Neuronal stem cell (in vitro differentiated cells): Measurements from ENCODE around the gene MKNK1.

Experiments
- DNase-seq: peaks from one replicate; pipeline ENCODE4 v3.0.0-alpha.2; 2013; ENCODE audit warnings: low spot score
- H2AFZ ChIP-seq: one replicate; pipeline ENCODE4 v1.6.1; 2013; ENCODE audit warnings: mild to moderate bottlenecking, low read length, inconsistent platforms
- H2AK5ac ChIP-seq: 2 replicates; pipeline ENCODE4 v1.6.1; 2013; ENCODE audit warnings: low read depth, mild to moderate bottlenecking, inconsistent platforms, low read length, moderate library complexity, mixed read lengths
- H2BK120ac ChIP-seq: 2 replicates; pipeline ENCODE4 v1.6.1; 2013; ENCODE audit warnings: low read depth, mild to moderate bottlenecking, inconsistent platforms, low read length, moderate library complexity, mixed read lengths
- H2BK12ac ChIP-seq: one replicate; pipeline ENCODE4 v1.6.1; 2013; ENCODE audit warnings: low read length, inconsistent platforms
- H2BK15ac ChIP-seq: 2 replicates; pipeline ENCODE4 v1.6.1; 2013; ENCODE audit warnings: mild to moderate bottlenecking, low read length, inconsistent platforms, mixed read lengths
- H2BK5ac ChIP-seq: one replicate; pipeline ENCODE4 v1.6.1; 2013; ENCODE audit warnings: inconsistent platforms, mild to moderate bottlenecking, low read length, moderate library complexity
- H3K14ac ChIP-seq: one replicate; pipeline ENCODE4 v1.6.1; 2013; ENCODE audit warnings: low read length, inconsistent platforms
- H3K18ac ChIP-seq: 2 replicates; pipeline ENCODE4 v1.6.1; 2013; ENCODE audit warnings: low read length, inconsistent platforms
- H3K23ac ChIP-seq: 2 replicates; pipeline ENCODE4 v1.6.1; 2013; ENCODE audit warnings: low read depth, mild to moderate bottlenecking, mixed read lengths, low read length, inconsistent platforms; ENCODE audit not compliant: poor library complexity
- H3K27ac ChIP-seq: replicated peaks from 3 replicates; pipeline ENCODE4 v1.5.1; 2013; ENCODE audit warnings: low read length, inconsistent platforms
- H3K27me3 ChIP-seq, 3 experiments: 2 replicates each; pipeline ENCODE4 v1.6.1; 2013; ENCODE audit warnings: low read length in 3 of 3, mild to moderate bottlenecking in 2 of 3, inconsistent platforms in 1 of 3, low read depth in 1 of 3, mixed read lengths in 1 of 3, moderate library complexity in 1 of 3; ENCODE audit not compliant: control insufficient read depth in 3 of 3, insufficient read depth in 3 of 3
- H3K36me3 ChIP-seq, 2 donors: replicated peaks in 1 of 2; 2 replicates each; pipeline ENCODE4 v1.6.1; 2013; ENCODE audit warnings: low read length in 2 of 2; ENCODE audit not compliant: control insufficient read depth in 2 of 2, insufficient read depth in 2 of 2
- H3K4ac ChIP-seq: 2 replicates; pipeline ENCODE4 v1.6.1; 2013; ENCODE audit warnings: inconsistent platforms, mild to moderate bottlenecking, low read length, moderate library complexity
- H3K4me1 ChIP-seq, 2 donors: 1 replicate in 1 of 2; 2 replicates in 1 of 2; pipeline ENCODE4 v1.6.1; 2013; ENCODE audit warnings: low read length in 2 of 2, low read depth in 1 of 2; ENCODE audit not compliant: control insufficient read depth in 2 of 2, insufficient read depth in 1 of 2
- H3K4me2 ChIP-seq: one replicate; pipeline ENCODE4 v1.6.1; 2013; ENCODE audit warnings: mild to moderate bottlenecking, low read length, inconsistent platforms; ENCODE audit not compliant: insufficient read depth, poor library complexity, severe bottlenecking
- H3K4me3 ChIP-seq, 2 donors: 2 replicates each; pipeline ENCODE4 v1.5.1; 2013; ENCODE audit warnings: low read length in 2 of 2, mild to moderate bottlenecking in 2 of 2, inconsistent platforms in 1 of 2, moderate library complexity in 1 of 2
- H3K79me1 ChIP-seq: one replicate; pipeline ENCODE4 v1.6.1; 2013; ENCODE audit warnings: low read depth, mild to moderate bottlenecking, inconsistent platforms, low read length, moderate library complexity
- H3K9ac ChIP-seq: one replicate; pipeline ENCODE4 v1.6.1; 2013; ENCODE audit warnings: mild to moderate bottlenecking, low read depth, low read length, inconsistent platforms; ENCODE audit not compliant: poor library complexity
- H3K9me3 ChIP-seq, 2 donors: replicated peaks in 1 of 2; 2 replicates each; pipeline versions ENCODE3 to v1.6.1; 2013; ENCODE audit warnings: low read length in 2 of 2, mild to moderate bottlenecking in 2 of 2, inconsistent platforms in 1 of 2, low read depth in 1 of 2, mixed read lengths in 1 of 2, moderate library complexity in 1 of 2; ENCODE audit not compliant: control insufficient read depth in 2 of 2, insufficient read depth in 1 of 2
- H4K8ac ChIP-seq: one replicate; pipeline ENCODE4 v1.6.1; 2013; ENCODE audit warnings: low read depth, mild to moderate bottlenecking, inconsistent platforms, low read length, moderate library complexity
- H4K91ac ChIP-seq: one replicate; pipeline ENCODE4 v1.6.1; 2013; ENCODE audit warnings: low read length, low read depth, mild to moderate bottlenecking, inconsistent platforms; ENCODE audit not compliant: poor library complexity
- WGBS, 2 donors: extraction: QIAGEN DNeasy Blood & Tissue Kit; methylation state at CpG; one replicate each; pipeline ENCODE4 v1.1.7; 2013; ENCODE audit warnings: missing lambda C conversion rate in 2 of 2, mixed read lengths in 1 of 2; ENCODE audit not compliant: insufficient read length in 2 of 2, insufficient replicate concordance in 1 of 2; ENCODE audit errors: extremely low coverage in 2 of 2; 5-methylcytosine and 5-hydroxymethylcytosine counted together

MKNK1 gene

DNA sequence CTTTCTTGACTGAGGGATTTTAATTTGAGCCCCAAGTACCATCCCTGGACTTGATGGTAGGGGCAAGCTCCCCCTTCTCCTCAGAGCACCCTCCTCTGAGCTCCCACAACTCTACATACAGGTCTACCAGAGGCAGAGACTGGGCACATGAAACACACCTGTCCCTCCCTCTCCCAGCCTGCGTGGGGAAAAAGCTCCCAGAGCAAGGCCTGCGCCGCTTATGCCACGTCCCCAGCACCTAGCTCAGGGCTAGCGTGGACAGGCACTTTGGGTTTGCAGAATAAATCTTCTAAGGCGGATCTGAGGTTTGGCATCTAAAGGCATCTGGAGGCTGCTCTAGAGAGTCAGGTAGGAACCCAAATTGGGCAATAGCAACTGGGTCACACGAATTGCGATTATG lies 45.1 kb downstream of the MKNK1 start:
- peaks cover 16 to 18% of the 10 kb centered on the region in 2 donors for H3K4me1 ChIP-seq
- peak overlapping the region; percentile 49 for H3K14ac ChIP-seq
- H3K9ac ChIP-seq: no peak overlapping the region
- H2BK15ac ChIP-seq: no peak overlapping the region
- no peak overlapping the region for H3K4ac ChIP-seq
- H2BK12ac ChIP-seq: no peak overlapping the region
- H3K27ac ChIP-seq: no peak overlapping the region
- H2BK120ac ChIP-seq: no peak overlapping the region
- H3K36me3 ChIP-seq: peaks cover 3 to 21% of the 10 kb centered on the region in 2 donors
- no peak for DNase-seq
- H3K27me3 ChIP-seq: no peaks in the 10 kb centered on the region
- no CpG with 5 or more reads among the region's 8 CpGs for WGBS, 2 donors
- no peak overlapping the region for H4K91ac ChIP-seq
- no peak overlapping the region for H4K8ac ChIP-seq
- no peaks in the 10 kb centered on the region for H3K9me3 ChIP-seq
- no peak overlapping the region for H2BK5ac ChIP-seq
- no peaks in the 10 kb centered on the region for H3K79me1 ChIP-seq
- H3K4me3 ChIP-seq: no peak overlapping the region
- no peak overlapping the region for H2AK5ac ChIP-seq
- H3K4me2 ChIP-seq: no peak overlapping the region
- H3K18ac ChIP-seq: peak overlapping the region; percentile 46
- no peak overlapping the region for H3K23ac ChIP-seq
- H2AFZ ChIP-seq: no peak overlapping the region

DNA sequence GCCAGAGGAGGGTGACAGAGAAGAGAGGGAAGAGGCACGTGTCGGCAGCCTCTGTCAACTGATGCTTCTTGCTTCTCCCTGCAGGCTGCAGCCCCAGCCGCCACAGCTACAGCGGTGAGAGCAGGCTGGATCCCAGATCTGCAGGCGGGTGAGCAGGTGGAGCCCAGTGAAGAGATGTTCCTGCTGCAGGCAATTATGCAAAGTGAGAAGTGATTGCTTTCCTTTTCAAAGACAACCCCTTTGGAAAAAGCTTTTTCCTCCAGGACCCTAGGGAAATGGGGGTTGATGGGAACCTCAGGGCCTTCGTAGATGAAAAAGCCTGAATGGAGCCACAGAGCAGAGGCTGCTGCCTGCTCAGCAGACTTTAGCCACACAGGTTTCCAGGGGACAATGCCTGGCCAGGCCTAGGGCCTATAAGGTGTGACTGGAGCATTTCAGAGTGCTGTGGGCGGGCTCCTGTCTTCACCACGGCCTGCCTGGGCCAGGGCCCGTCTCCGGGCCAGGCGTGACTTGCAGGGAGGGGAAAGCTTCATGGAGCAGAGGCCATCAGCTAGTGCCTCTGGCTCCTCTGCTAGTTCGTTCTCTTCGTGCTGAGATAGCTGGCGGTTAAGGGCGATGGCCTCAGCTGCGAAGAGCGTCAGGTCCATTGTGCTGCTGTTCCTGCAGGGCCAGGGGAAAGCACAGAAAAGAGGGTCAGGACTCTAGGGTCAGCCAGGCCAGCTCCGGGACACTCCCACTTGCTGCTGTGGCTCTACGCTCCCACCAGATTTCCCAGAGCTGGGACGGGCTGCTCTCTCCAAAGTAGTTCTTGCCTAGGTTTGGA lies 45.7 kb downstream of the MKNK1 start:
- no peaks in the 10 kb centered on the region for H3K27me3 ChIP-seq
- no peak overlapping the region for H4K91ac ChIP-seq
- no peak overlapping the region for H3K4ac ChIP-seq
- no peak overlapping the region for H2BK5ac ChIP-seq
- H3K27ac ChIP-seq: peak overlapping the region; percentile 52
- H3K14ac ChIP-seq: no peak overlapping the region
- no peak overlapping the region for H2BK120ac ChIP-seq
- peak; percentile 35 for DNase-seq
- no peak overlapping the region for H2BK12ac ChIP-seq
- H2BK15ac ChIP-seq: no peak overlapping the region
- H2AK5ac ChIP-seq: no peak overlapping the region
- H4K8ac ChIP-seq: peak overlapping the region; percentile 78
- no peak overlapping the region for H3K4me3 ChIP-seq
- peaks cover 16 to 18% of the 10 kb centered on the region in 2 donors for H3K4me1 ChIP-seq
- WGBS, 2 donors: no CpG with 5 or more reads among the region's 20 CpGs
- H3K18ac ChIP-seq: peak overlapping the region; percentile 62
- H2AFZ ChIP-seq: peak overlapping the region; percentile 36
- peak overlapping the region; percentile 17 for H3K9ac ChIP-seq
- no peaks in the 10 kb centered on the region for H3K9me3 ChIP-seq
- no peak overlapping the region for H3K4me2 ChIP-seq
- H3K23ac ChIP-seq: no peak overlapping the region
- no peaks in the 10 kb centered on the region for H3K79me1 ChIP-seq
- peaks cover 3 to 21% of the 10 kb centered on the region in 2 donors for H3K36me3 ChIP-seq

DNA sequence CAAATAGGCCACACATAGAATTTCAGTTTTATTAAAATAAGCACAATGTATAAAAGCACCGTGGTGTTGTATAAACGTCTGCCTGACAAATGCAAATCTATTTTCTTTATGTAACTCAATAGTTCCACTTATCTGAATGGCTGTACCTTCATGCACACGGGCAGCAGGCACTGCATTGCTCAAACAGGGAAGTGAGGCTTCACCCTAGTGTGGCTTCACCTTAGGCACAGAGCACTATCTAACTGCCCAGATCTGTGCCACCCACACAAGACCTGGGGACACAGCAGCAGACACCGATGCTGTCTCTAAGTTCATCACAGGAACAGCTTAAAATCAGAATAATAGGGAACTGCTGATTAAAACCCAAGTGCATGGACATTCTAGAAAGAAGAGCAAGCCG lies 46.7 kb downstream of the MKNK1 start:
- Histone ChIP-seq H3K18ac (no peak overlapping the region), H2BK5ac (no peak overlapping the region), H2BK12ac (no peak overlapping the region), H3K9me3 (no peaks in the 10 kb centered on the region), H3K14ac (no peak overlapping the region), H3K23ac (no peak overlapping the region), H2AK5ac (no peak overlapping the region), H2AFZ (no peak overlapping the region), H3K4me1 (peaks cover 16 to 18% of the 10 kb centered on the region in 2 donors), H3K27me3 (peaks cover 0 to 7% (median 0%) of the 10 kb centered on the region in 3 experiments), H3K79me1 (no peaks in the 10 kb centered on the region), H3K27ac (no peak overlapping the region), H3K9ac (no peak overlapping the region), H3K4me3 (no peak overlapping the region), H3K4me2 (no peak overlapping the region), H4K8ac (no peak overlapping the region), H3K4ac (no peak overlapping the region), H4K91ac (no peak overlapping the region), H2BK15ac (no peak overlapping the region), H2BK120ac (no peak overlapping the region), H3K36me3 (peaks cover 3 to 14% of the 10 kb centered on the region in 2 donors)
- WGBS, 2 donors: no CpG with 5 or more reads among the region's 5 CpGs
- no peak for DNase-seq

DNA sequence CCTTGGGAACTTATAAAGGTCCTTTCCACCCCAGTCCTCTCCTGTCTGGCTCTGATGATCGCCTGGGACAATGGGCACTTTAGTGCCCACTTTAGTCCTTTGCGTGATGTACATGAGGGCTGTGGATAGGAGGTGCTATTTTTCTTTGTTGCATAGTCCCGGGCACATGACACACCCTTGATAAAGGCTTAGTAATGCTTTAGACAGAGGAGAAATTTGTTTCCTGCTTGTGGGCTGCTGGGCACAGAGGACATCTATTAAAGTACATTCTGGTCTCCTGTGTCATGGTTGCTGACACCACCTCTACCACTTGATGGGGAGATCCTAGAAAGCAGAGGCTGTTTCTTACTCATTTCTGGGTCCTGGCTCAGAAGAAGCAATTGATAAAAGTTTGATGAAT lies 47.2 kb downstream of the MKNK1 start:
- no CpG with 5 or more reads among the region's 3 CpGs for WGBS, 2 donors
- Histone ChIP-seq H3K14ac (no peak overlapping the region), H3K9ac (no peak overlapping the region), H3K36me3 (peaks cover 3 to 11% of the 10 kb centered on the region in 2 donors), H3K27ac (no peak overlapping the region), H4K91ac (no peak overlapping the region), H4K8ac (no peak overlapping the region), H2AFZ (no peak overlapping the region), H3K9me3 (no peaks in the 10 kb centered on the region), H3K27me3 (peaks cover 0 to 12% (median 0%) of the 10 kb centered on the region in 3 experiments), H2BK12ac (no peak overlapping the region), H3K23ac (no peak overlapping the region), H2BK120ac (no peak overlapping the region), H3K79me1 (no peaks in the 10 kb centered on the region), H3K18ac (no peak overlapping the region), H2AK5ac (no peak overlapping the region), H2BK5ac (no peak overlapping the region), H3K4me1 (peaks cover 16 to 18% of the 10 kb centered on the region in 2 donors), H2BK15ac (no peak overlapping the region), H3K4me2 (no peak overlapping the region), H3K4ac (no peak overlapping the region), H3K4me3 (no peak overlapping the region)
- no peak for DNase-seq
